HG02970 (cell line): ENCODE data around the gene TMTC2.
"Not testable (repeated sequence)": the region's sequence is repeated elsewhere in the genome, so short reads cannot be mapped to it uniquely, and the experiment has no call there.

Experiments used
- ATAC-seq: cut with Tn5 transposase; IDR thresholded peaks from one replicate; pipeline ENCODE4 v1.9.1; 2021; ENCODE audit warnings: mild to moderate bottlenecking, moderate library complexity, moderate number of reproducible peaks; ENCODE audit not compliant: unreplicated experiment, low FRiP score

The TMTC2 gene

DNA sequence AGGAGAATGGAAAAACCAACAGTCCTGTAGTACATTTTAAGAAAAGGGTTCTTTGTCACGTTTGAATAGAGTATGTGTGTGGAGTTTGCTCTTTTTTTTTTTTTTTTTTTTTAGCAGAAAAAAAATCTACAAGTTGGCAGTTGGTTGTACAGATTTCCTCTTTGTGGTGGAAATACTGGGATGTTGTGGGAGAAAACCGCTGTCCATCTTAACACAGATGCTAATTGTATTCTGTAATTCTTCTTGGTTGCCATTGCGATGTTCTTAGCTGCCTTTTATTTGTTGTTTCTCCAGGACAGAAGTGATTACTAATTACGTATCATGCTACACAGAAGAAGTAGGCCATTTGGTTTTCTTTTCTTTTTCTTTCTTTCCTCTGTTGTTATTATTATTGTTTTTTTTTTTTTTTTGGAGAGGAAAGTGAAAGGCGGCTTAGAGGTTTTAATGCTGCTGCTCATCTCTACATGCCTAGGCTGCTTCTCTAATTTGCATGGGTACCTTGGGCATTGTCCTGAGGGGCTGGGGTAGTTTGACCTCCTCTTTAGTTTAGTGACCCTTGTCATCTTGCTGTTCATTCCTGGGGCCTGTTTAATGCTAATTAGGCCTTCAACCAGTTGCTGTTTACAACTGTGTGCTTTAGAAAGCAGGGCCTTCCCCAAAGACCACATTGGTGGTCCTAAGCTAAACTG, 94.7 kb downstream of the TMTC2 start:
- no peak for ATAC-seq

GRCh38 chr12:82783435-82783834, 96.7 kb downstream of the TMTC2 start:
- ATAC-seq = no peak

GRCh38 chr12:82787016-82787415, 100.3 kb downstream of the TMTC2 start:
- no peak for ATAC-seq

GRCh38 chr12:82788594-82788993, 101.9 kb downstream of the TMTC2 start:
- no peak for ATAC-seq

DNA sequence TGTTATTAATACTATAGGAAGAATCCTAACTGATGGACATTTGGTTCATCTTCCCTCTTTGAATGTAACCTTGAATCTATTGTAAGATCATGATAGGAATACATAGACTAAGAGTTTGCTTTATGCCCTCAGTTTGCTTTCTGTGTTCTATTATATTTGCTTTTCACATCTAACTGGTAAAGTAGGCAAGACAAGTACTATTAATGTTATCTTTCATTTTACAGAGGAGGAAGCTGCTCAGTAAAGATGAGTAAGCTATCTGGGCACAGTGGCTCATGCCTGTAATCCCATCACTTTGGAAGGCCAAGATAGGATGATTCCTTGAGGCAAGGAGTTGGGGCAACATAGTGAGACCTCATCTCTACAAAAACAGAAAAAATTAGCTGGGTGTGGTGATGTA, 103.0 kb downstream of the TMTC2 start:
- ATAC-seq = no peak

- no peak for ATAC-seq
Measured at GRCh38 chr12:82793751-82794281, 107.1 kb downstream of the TMTC2 start.

DNA sequence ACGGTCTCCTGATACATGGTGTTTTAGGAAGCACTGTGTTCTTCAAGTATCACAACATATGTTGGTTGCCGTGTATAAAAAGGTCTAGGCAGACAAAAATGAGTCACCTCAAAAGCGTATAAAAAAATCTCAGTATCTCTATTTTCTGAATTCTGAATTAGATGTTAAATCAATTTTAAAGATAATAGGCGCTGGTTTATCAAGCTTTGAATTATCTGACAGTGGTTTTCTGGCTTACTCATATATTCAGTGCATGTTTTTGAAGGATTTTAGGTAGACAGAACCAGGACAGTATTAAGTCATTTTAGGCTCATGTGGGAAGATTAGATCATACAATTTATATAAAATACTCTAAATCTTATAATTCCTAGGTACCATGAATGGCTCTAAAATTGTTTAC, 110.8 kb downstream of the TMTC2 start:
- no peak for ATAC-seq

DNA sequence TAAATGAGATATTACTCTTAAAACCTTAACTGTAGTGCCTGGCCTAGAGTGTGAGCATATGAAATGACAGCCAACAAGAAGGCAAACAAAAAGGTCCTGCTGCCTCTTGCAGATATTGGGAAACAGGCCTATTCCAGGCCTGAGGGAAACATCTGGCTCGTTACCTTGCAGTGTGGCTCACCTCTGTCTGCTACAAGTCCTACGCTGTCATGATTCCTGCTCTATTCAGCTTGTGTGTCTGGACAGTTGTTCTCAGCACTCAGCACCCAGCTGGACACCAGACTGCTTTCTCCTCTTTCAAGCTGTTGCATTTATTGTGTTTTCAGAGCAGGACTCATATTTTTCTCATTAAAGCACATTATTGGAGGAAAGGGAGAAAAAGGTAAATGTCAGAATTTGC, 113.5 kb downstream of the TMTC2 start:
- ATAC-seq = no peak

- no peak for ATAC-seq
Measured at GRCh38 chr12:82801951-82802610, 115.4 kb downstream of the TMTC2 start.

GRCh38 chr12:82803201-82803600, 116.5 kb downstream of the TMTC2 start:
- no peak for ATAC-seq

DNA sequence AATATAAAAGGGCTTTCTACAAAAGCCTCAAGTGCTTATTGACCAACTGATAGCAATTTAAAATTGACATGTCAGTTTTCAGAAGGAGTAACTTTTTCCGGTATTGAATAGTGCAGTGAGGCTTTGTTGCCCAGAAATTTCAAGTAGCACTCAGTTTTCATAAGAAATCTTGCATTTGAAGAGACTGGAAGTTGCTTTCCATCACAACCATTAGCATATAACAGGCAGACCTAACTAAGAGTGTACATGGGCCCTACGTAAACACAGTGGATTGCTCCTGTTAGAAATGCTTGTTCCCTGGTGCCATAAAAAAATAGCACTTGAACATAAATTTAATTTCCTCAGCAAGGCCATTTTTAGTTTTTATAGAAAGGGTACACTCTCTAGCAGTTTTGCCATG, 117.9 kb downstream of the TMTC2 start:
- ATAC-seq = no peak

GRCh38 chr12:82805004-82805403, 118.3 kb downstream of the TMTC2 start:
- ATAC-seq = not testable (repeated sequence)

- no peak for ATAC-seq
Measured at GRCh38 chr12:82805812-82806497, 119.2 kb downstream of the TMTC2 start.

DNA sequence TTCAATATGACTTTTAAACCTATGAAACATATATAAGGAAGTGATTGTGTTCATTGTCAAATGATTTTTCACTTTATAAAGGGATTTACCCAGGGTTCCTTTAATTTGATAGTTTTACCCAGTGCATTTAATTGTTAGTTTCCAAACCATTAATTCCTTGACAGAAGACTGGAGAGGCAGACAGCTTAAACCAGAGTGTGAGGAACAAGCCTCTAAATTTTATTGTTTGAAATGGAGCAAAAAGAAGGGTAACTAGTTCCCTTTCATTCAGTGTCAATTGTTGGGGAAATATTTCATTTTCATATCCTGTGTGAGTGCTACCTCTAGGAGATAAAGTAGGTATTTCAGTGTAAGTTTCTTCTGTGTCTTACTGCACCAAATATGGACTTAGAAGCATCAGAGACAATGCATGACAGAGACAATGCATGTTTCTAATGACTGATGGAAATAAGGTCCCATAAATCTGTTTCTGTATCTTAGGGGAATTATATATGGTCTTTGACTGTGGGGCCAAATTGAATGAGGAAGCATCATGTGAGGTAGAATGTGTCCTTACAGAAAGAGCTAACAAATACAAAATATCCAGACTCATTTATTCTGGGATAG, 120.5 kb downstream of the TMTC2 start:
- ATAC-seq = no peak

DNA sequence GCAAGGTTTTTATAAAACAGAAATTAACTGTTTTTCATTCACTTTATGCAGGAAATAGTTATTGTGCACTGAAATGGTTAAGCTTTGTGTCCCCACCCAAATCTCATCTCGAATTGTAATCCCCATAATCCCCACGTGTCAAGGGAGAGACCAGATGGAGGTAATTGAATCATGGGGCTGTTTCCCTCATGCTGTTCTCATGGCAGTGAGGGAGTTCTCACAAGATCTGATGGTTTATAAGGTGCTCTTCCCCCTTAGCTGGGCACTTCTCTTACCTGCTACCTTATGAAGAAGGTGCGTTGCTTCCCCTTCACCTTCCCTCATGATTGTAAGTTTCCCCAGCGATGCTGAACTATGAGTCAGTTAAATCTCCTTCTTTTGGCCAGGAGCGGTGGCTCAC, 123.9 kb downstream of the TMTC2 start:
- no peak for ATAC-seq

DNA sequence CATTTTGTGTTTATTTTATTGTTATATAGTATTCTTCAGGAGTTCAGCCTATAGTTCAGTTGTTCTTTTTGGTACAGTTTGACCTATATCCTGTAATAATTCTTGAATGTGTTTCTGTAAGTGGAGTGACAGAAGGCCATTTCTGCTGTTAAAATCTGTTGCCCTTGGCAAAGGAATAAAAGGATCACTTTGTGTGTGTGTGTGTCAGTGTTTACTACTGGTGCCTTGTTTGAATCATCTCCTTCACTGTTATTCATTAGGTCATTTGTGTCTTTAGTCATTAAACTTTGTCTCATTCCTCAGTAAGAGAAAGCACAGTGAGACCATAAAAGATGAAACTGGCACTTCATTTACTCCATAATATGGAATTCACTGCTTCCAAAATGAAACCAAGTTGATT, 130.7 kb downstream of the TMTC2 start:
- ATAC-seq = no peak

GRCh38 chr12:82818271-82819035, 131.7 kb downstream of the TMTC2 start:
- ATAC-seq = no peak

- no peak for ATAC-seq
Measured at GRCh38 chr12:82826505-82826904, 139.8 kb downstream of the TMTC2 start.

DNA sequence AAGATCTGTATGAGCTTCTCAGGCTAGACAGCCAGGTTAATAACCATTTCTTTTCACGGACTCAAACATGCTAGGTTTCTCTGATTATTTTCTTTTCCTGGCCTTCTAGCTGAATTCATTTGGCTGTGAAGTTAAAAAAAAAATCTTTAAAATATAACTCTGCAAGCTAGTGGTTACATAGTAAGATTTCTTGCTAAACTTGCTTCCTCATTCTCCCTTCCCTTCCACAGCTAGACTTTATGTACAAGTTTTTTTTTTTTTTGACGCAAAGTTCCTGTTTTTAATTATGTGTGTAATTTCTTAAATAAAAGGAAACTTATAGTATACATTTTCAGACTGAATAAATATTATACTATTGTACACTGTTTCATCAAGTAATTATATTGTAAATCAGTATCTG, 145.4 kb downstream of the TMTC2 start:
- no peak for ATAC-seq

DNA sequence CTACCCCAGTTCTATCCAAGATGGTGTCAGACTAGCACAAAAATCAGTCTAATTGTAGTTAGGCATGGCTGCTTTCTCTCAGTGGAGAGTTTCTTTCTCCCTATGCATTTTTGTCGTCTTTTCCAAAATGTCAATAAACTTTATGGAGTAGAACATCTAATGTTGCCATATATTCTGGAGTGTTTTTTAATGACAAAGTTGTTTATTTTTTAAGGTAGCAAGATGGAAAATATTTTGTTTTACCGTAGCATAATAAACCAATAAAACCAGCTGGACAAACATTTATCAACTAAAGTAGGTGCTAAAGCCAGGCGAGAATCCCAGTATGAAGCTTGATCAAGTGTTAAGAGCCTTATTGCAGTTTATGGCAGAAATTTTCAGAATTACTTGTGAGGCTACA, 146.3 kb downstream of the TMTC2 start:
- no peak for ATAC-seq
